Gastrocnemius medialis (tissue), 4 donors: ENCODE measurements around the gene RNASE1.

Experiments
- POLR2A ChIP-seq, 2 donors: fragments of 450-650 bp; IDR thresholded peaks; one replicate each; pipeline ENCODE4 v1.6.1; 2017; ENCODE audit warnings: antibody characterized with exemption in 2 of 2, mild to moderate bottlenecking in 2 of 2, moderate library complexity in 2 of 2
- TF ChIP-seq, protein P1 (sequence below), 5 experiments: fragments of 450-650 bp in 3 of 5; fragments of 200-600 bp in 2 of 5; sonication (generic) in 2 of 5; IDR thresholded peaks in 4 of 5; conservative IDR thresholded peaks in 1 of 5; 1 replicate in 4 of 5; 2 replicates in 1 of 5; pipeline ENCODE4 v1.5.1; 2016 to 2019; ENCODE audit warnings: antibody characterized with exemption in 5 of 5, mild to moderate bottlenecking in 3 of 5, moderate library complexity in 3 of 5

DNA sequence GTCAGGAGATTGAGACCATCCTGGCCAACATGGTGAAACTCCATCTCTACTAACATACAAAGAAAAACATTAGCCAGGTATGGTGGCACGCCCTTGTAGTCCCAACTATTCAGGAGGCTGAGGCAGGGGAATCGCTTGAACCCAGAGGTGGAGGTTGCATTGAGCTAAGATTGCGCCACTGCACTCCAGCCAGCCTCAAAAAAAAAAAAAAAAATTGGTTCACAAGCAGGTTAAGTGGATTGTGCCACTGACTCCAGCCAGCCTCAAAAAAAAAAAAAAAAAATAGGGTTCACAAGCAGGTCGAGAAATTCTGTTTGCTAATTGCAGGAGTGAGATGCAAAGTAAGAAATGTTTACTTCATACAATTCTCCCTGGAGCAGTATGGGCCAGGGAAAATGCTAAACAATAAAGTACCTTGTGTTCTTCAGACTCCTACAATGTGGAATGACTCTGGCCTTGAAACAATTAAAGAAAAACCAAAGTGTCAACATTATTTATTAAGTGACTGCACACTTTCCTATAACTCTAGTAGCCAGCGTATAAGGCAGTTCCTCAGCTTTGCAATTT is 28.3 kb downstream of the RNASE1 start:
- TF ChIP-seq, protein P1, sequence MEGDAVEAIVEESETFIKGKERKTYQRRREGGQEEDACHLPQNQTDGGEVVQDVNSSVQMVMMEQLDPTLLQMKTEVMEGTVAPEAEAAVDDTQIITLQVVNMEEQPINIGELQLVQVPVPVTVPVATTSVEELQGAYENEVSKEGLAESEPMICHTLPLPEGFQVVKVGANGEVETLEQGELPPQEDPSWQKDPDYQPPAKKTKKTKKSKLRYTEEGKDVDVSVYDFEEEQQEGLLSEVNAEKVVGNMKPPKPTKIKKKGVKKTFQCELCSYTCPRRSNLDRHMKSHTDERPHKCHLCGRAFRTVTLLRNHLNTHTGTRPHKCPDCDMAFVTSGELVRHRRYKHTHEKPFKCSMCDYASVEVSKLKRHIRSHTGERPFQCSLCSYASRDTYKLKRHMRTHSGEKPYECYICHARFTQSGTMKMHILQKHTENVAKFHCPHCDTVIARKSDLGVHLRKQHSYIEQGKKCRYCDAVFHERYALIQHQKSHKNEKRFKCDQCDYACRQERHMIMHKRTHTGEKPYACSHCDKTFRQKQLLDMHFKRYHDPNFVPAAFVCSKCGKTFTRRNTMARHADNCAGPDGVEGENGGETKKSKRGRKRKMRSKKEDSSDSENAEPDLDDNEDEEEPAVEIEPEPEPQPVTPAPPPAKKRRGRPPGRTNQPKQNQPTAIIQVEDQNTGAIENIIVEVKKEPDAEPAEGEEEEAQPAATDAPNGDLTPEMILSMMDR (IDR thresholded peaks at IDR 0.05 in 4 of 5, conservative IDR thresholded peaks at IDR 0.05 in 1 of 5): no peak
- no peak for TF ChIP-seq POLR2A (IDR thresholded peaks at IDR 0.05)
